ENCODE results near the gene DHX57. TPM values are rescaled to one million over a fixed set of nuclear protein-coding genes. Genes with fewer than 3 reads are reported as not detected.
"Not testable (repeated sequence)": the region's sequence is repeated elsewhere in the genome, so short reads cannot be mapped to it uniquely, and the experiment has no call there.

Gene DHX57
- total and polyA plus RNA-seq, 7 donors = 1.6 to 17.3 (median 11.3) TPM

DNA sequence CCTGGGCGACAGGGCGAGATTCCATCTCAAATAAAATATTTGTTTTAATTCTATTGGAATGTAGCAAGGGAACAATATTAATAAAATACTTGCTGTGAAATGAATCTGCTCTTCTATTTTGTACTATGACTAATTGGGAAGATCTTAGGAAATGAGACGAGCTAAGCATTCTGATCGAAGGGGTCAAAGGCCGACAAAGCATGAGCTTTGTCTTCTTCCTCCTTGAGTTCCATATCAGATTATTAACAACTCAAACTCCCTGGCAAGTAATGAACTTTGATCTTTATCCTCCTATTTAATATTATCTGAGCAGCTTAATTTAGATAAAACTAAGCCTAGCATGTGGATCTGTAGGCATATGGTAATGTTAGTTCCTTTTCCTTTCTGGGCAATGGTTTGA lies 82.2 kb downstream of the DHX57 start:
- Histone ChIP-seq H3K36me3 (peaks cover 0 to 15% (median 2%) of the 10 kb centered on the region in 4 donors), H3K4me3 (no peak overlapping the region), H3K27ac (no peak overlapping the region), H3K9me3 (no peaks in the 10 kb centered on the region), H3K4me1 (no peaks in the 10 kb centered on the region), H3K27me3 (no peaks in the 10 kb centered on the region)
- intact Hi-C loops (cut with DNase I) = no loop called here
- TF ChIP-seq POLR2AphosphoS5 (IDR thresholded peaks at IDR 0.05) (no peak), EP300 (IDR thresholded peaks at IDR 0.05) (no peak), POLR2A (IDR thresholded peaks at IDR 0.05) (no peak), CTCF (IDR thresholded peaks at IDR 0.05) (no peak)
- 68 to 89% methylated on average over 5 of the region's 5 CpGs for WGBS, 2 donors
- no peak for DNase-seq

DNA sequence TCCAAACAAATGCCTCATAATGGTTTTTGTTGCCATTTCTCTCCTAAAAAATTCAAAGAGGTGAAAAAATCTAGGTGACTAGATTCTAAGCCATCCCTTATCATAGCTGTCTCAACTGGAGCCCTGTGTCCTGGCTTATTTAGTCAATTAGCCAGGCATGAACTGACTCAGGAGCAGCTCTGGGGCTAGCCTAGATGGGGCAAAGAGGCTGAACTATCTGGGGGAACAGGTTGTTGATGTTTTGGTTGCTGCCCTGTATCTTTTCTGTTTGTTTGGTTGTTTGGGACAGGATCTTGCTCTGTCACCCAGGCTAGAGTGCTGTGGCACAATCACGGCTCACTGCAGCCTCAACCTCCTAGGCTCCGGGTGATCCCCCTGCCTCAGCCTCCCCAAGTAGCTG lies 83.0 kb downstream of the DHX57 start:
- no peak for DNase-seq
- Histone ChIP-seq H3K4me1 (no peaks in the 10 kb centered on the region), H3K36me3 (peaks cover 0 to 7% (median 0%) of the 10 kb centered on the region in 4 donors), H3K27me3 (no peaks in the 10 kb centered on the region), H3K9me3 (no peaks in the 10 kb centered on the region), H3K4me3 (no peak overlapping the region), H3K27ac (no peak overlapping the region)
- TF ChIP-seq EP300 (IDR thresholded peaks at IDR 0.05) = no peak
- TF ChIP-seq POLR2AphosphoS5 (IDR thresholded peaks at IDR 0.05) = no peak
- TF ChIP-seq POLR2A (IDR thresholded peaks at IDR 0.05) = no peak
- no peak for TF ChIP-seq CTCF (IDR thresholded peaks at IDR 0.05)
- intact Hi-C loops (cut with DNase I) = no loop called here
- 45 to 48% methylated on average over 2 of the region's 2 CpGs for WGBS, 2 donors

- 95 to 96% methylated on average over 8 of the region's 8 CpGs for WGBS, 2 donors
- H3K27me3 ChIP-seq; H3K4me1 ChIP-seq; intact Hi-C loops (cut with DNase I); H3K9me3 ChIP-seq; H3K27ac ChIP-seq; H3K4me3 ChIP-seq; H3K36me3 ChIP-seq; DNase-seq: not testable (repeated sequence)
Observed at GRCh38 chr2:38792321-38792720, 83.4 kb downstream of the DHX57 start.

GRCh38 chr2:38791744-38792143 lies 84.0 kb downstream of the DHX57 start:
- Histone ChIP-seq H3K4me1 (no peaks in the 10 kb centered on the region), H3K4me3 (no peak overlapping the region), H3K36me3 (no peaks in the 10 kb centered on the region), H3K27ac (no peak overlapping the region), H3K9me3 (no peaks in the 10 kb centered on the region), H3K27me3 (no peaks in the 10 kb centered on the region)
- TF ChIP-seq POLR2AphosphoS5 (IDR thresholded peaks at IDR 0.05) (no peak), EP300 (IDR thresholded peaks at IDR 0.05) (no peak), CTCF (IDR thresholded peaks at IDR 0.05) (no peak), POLR2A (IDR thresholded peaks at IDR 0.05) (no peak)
- no peak for DNase-seq
- intact Hi-C loops (cut with DNase I) = no loop called here
- 75 to 88% methylated on average over 1 of the region's 1 CpG for WGBS, 2 donors

GRCh38 chr2:38789691-38790090 lies 86.0 kb downstream of the DHX57 start:
- intact Hi-C loops (cut with DNase I) = no loop called here
- DNase-seq = no peak
- 21 to 83% methylated on average over 14 of the region's 14 CpGs for WGBS, 2 donors
- no peak for TF ChIP-seq POLR2A (IDR thresholded peaks at IDR 0.05)
- no peak for TF ChIP-seq POLR2AphosphoS5 (IDR thresholded peaks at IDR 0.05)
- TF ChIP-seq CTCF (IDR thresholded peaks at IDR 0.05) = no peak
- TF ChIP-seq EP300 (IDR thresholded peaks at IDR 0.05) = no peak
- no peaks in the 10 kb centered on the region for H3K4me1 ChIP-seq
- no peaks in the 10 kb centered on the region for H3K9me3 ChIP-seq
- no peak overlapping the region for H3K27ac ChIP-seq
- H3K27me3 ChIP-seq = no peaks in the 10 kb centered on the region
- no peaks in the 10 kb centered on the region for H3K36me3 ChIP-seq
- no peak overlapping the region for H3K4me3 ChIP-seq
